Ishikawa (cell line): ENCODE measurements around the gene KLHL2.

Experiments used
- CEBPB ChIP-seq: IDR thresholded peaks from 2 replicates; pipeline ENCODE4 v1.6.1; 2012
- CREB1 ChIP-seq: IDR thresholded peaks from 2 replicates; pipeline ENCODE4 v1.6.1; 2012; ENCODE audit warnings: low read depth
- EGR1 ChIP-seq: IDR thresholded peaks from 2 replicates; pipeline ENCODE4 v1.6.1; 2012
- EP300 ChIP-seq: IDR thresholded peaks from 2 replicates; pipeline ENCODE4 v1.6.1; 2012; ENCODE audit warnings: borderline replicate concordance
- FOXM1 ChIP-seq: IDR thresholded peaks from 2 replicates; pipeline ENCODE4 v1.6.1; 2012; ENCODE audit warnings: low read depth, borderline replicate concordance
- NFIC ChIP-seq: IDR thresholded peaks from 2 replicates; pipeline ENCODE4 v1.6.1; 2012
- RAD21 ChIP-seq: IDR thresholded peaks from 2 replicates; pipeline ENCODE4 v1.6.1; 2012; ENCODE audit warnings: low read depth
- TAF1 ChIP-seq: IDR thresholded peaks from 2 replicates; pipeline ENCODE4 v1.6.1; 2012; ENCODE audit warnings: low read depth, mild to moderate bottlenecking
- TCF12 ChIP-seq: IDR thresholded peaks from 2 replicates; pipeline ENCODE4 v1.6.1; 2012; ENCODE audit warnings: low read depth
- TEAD4 ChIP-seq: IDR thresholded peaks from 2 replicates; pipeline ENCODE4 v1.6.1; 2012
- YY1 ChIP-seq: IDR thresholded peaks from 2 replicates; pipeline ENCODE4 v1.6.1; 2012; ENCODE audit warnings: low read depth
- ZBTB7A ChIP-seq: IDR thresholded peaks from 2 replicates; pipeline ENCODE4 v1.6.1; 2012; ENCODE audit warnings: low read depth
- TF ChIP-seq, protein P1 (sequence below): IDR thresholded peaks from 2 replicates; pipeline ENCODE4 v1.6.1; 2012
- TF ChIP-seq, protein P2 (sequence below): IDR thresholded peaks from 2 replicates; pipeline ENCODE4 v1.6.1; 2012; ENCODE audit warnings: low read depth, mild to moderate bottlenecking
- TF ChIP-seq, protein P3 (sequence below): IDR thresholded peaks from 2 replicates; pipeline ENCODE4 v1.6.1; 2012

The KLHL2 gene

DNA sequence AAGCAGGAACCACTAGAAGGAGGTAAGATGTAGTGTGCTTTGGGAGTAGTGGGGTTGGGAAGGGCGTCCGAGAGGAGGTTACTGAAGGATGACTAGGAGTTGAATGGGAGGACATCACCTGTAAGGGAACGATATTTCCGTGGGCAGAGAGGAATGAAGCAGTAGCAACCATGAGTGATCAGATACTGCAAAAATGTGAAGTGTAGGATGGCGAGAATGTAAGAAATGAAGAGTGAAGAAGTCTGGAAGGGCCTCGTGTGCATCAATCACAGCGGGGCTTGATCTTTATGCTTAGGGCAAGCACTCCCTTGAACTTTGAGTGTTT is 120.7 kb downstream of the KLHL2 start:
- TF ChIP-seq YY1 (no peak), EGR1 (no peak), ZBTB7A (no peak), TEAD4 (no peak), RAD21 (no peak), NFIC (no peak), CREB1 (no peak), TAF1 (no peak), CEBPB (no peak), EP300 (no peak), FOXM1 (no peak), TCF12 (no peak)
- TF ChIP-seq, protein P1, sequence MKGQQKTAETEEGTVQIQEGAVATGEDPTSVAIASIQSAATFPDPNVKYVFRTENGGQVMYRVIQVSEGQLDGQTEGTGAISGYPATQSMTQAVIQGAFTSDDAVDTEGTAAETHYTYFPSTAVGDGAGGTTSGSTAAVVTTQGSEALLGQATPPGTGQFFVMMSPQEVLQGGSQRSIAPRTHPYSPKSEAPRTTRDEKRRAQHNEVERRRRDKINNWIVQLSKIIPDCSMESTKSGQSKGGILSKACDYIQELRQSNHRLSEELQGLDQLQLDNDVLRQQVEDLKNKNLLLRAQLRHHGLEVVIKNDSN, result no peak
- TF ChIP-seq, protein P2, sequence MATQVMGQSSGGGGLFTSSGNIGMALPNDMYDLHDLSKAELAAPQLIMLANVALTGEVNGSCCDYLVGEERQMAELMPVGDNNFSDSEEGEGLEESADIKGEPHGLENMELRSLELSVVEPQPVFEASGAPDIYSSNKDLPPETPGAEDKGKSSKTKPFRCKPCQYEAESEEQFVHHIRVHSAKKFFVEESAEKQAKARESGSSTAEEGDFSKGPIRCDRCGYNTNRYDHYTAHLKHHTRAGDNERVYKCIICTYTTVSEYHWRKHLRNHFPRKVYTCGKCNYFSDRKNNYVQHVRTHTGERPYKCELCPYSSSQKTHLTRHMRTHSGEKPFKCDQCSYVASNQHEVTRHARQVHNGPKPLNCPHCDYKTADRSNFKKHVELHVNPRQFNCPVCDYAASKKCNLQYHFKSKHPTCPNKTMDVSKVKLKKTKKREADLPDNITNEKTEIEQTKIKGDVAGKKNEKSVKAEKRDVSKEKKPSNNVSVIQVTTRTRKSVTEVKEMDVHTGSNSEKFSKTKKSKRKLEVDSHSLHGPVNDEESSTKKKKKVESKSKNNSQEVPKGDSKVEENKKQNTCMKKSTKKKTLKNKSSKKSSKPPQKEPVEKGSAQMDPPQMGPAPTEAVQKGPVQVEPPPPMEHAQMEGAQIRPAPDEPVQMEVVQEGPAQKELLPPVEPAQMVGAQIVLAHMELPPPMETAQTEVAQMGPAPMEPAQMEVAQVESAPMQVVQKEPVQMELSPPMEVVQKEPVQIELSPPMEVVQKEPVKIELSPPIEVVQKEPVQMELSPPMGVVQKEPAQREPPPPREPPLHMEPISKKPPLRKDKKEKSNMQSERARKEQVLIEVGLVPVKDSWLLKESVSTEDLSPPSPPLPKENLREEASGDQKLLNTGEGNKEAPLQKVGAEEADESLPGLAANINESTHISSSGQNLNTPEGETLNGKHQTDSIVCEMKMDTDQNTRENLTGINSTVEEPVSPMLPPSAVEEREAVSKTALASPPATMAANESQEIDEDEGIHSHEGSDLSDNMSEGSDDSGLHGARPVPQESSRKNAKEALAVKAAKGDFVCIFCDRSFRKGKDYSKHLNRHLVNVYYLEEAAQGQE, result no peak
- TF ChIP-seq, protein P3, sequence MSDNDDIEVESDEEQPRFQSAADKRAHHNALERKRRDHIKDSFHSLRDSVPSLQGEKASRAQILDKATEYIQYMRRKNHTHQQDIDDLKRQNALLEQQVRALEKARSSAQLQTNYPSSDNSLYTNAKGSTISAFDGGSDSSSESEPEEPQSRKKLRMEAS, result no peak; the same call in 1 of the 2 replicates

DNA sequence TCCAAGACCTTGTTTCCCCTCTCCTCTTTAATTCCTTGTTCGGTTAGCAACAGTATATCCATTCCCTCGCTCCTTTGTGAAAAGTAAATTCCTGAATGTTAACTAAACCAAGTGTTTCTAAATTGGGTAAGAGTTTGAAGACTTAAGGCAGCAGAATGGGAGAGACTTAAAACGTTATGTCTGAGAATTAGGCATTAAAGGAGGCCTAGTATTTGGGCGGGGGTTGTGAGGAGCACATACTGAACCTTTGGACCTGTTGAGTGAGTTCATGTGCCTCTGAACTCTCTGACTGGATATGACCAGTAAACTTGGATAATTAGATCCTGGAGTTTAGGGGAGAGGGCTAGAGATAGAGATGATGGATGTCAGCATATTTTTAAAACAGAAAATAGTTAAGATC is 121.3 kb downstream of the KLHL2 start:
- TF ChIP-seq EGR1, result no peak
- TF ChIP-seq CEBPB, result no peak
- TF ChIP-seq CREB1, result no peak
- TF ChIP-seq, protein P1, result no peak
- no peak for TF ChIP-seq ZBTB7A
- TF ChIP-seq TEAD4, result no peak
- TF ChIP-seq, protein P3, result no peak
- TF ChIP-seq, protein P2, result no peak
- no peak for TF ChIP-seq YY1
- TF ChIP-seq TCF12, result no peak
- no peak for TF ChIP-seq RAD21
- TF ChIP-seq NFIC, result no peak
- TF ChIP-seq TAF1, result no peak
- TF ChIP-seq FOXM1, result no peak
- no peak for TF ChIP-seq EP300

DNA sequence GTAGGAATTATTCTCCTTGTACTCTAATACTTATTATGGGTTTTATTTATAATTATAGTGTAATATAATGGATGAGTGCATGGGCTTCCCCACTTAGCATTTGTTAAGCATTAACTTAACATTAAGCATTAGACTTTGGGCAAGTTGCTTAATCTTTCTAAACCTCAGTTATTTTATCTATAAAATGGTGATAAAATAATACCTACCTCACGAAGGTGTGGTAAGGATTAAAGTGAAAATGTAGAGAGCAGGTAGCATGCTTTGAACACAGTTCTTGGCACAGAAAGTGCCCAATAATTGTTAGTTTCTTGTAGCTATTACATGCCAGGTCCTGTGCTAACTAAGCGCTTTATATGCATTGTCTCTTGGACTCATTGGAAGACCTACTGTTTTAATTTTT is 122.7 kb downstream of the KLHL2 start:
- TF ChIP-seq TAF1 (no peak), RAD21 (no peak), ZBTB7A (no peak)

DNA sequence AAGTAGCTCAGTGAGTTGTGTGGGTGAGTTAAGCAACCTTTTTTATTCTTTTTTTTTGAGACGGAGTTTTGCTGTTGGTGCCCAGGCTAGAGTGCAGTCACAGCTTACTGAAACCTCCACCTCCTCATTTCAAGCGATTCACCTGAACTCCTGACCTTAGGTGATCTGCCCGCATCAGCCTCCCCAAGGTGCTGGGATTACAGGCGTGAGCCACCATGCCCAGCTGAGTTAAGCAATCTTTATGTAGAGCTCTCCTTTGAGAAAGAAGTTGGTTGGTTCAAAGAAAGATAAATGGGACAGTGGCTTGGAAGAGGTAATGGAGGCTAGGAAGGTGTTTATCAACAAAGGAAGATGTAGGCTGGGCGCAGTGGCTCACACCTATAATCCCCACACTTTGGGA is 123.3 kb downstream of the KLHL2 start:
- TF ChIP-seq TAF1, result no peak
- TF ChIP-seq TCF12, result no peak
- no peak for TF ChIP-seq YY1
- TF ChIP-seq, protein P3, result no peak
- no peak for TF ChIP-seq CEBPB
- TF ChIP-seq ZBTB7A, result no peak
- TF ChIP-seq EGR1, result no peak
- no peak for TF ChIP-seq FOXM1
- TF ChIP-seq NFIC, result no peak
- TF ChIP-seq, protein P1, result no peak
- TF ChIP-seq, protein P2, result no peak
- TF ChIP-seq RAD21, result no peak
- TF ChIP-seq TEAD4, result no peak
- TF ChIP-seq EP300, result no peak
